Limb (tissue), 2 donors: ENCODE results near the gene SULT1C4.
"Not testable (repeated sequence)": the region's sequence is repeated elsewhere in the genome, so short reads cannot be mapped to it uniquely, and the experiment has no call there.

Experiments
- DNase-seq, 2 donors: peaks; one replicate each; pipeline ENCODE4 v3.0.0-alpha.2; 2016; ENCODE audit errors: extremely low spot score in 2 of 2

The SULT1C4 gene

DNA sequence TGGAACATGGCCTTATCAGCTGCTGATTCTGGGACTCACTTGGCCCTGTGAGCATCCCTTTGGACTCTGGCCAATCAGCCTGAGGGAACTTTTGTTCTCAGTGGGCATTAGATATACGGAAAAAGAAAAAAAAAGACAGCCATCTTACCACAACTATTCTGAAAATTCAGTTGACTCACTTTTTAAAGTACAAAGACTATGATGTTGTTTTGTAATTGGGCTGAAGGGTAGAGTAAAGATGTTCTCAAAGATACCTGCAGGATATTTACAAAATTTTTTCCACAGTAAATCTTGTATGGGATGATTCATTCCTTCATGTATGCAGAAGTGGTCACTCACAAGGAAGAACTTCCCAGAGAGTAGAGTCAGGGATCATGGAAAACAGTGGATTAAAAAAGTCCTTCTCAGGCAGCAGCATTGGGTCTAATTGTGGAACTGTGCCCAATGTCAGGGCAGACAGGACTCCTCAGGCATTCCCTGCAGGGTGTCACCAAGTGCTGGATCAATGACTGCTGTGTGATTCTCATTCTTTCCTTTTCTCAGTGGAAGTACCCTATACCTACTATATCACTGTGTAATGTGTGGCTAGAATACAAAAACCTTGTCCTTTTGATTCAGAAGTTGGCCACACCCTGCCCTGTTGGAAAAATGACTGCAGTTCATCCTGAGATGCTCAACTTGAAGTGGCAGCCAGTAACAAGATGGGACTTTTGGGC is 35.4 kb downstream of the SULT1C4 start:
- DNase-seq: no peak

GRCh38 chr2:108413711-108414095 is 35.9 kb downstream of the SULT1C4 start:
- DNase-seq: no peak

GRCh38 chr2:108414256-108414876 is 36.6 kb downstream of the SULT1C4 start:
- no peak for DNase-seq

DNA sequence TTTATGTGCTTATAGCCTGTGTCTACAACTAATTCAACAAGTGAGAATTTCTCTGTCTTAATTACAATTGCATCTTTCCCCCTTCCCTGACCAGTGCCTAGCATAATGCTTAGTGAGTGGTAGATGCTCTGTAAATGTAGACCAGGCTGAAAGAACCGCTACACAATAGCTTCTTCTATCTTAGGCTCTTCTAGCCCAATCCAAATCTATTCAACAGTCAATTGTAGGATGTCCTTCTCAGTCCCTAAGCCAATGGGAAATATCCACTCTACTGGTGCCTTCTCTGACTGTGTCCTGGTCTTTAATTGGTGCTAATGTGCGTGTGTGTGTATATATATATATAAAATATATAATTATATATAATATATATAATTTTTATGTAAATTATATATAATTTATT is 37.2 kb downstream of the SULT1C4 start:
- no peak for DNase-seq

DNA sequence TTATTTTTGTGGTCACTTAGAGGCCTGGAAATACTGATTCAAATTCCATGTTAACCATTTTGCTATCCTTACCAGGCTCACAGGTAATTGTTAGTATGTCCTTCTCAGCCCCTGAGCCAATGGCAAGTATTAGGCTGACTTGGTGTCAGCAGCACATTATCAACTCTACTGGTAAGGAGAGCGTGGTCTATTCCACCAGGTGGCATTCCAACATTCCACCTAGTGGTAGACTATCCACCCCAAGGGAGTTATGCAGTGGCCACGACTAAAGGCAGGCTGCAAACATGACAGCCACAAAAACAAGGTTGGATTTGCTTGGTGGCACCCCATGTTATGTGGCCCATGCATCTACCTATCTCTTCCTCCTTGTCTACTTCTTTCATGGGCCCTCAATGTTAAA is 39.5 kb downstream of the SULT1C4 start:
- no peak for DNase-seq

GRCh38 chr2:108418416-108418815 is 40.7 kb downstream of the SULT1C4 start:
- no peak for DNase-seq

GRCh38 chr2:108423067-108423466 is 45.3 kb downstream of the SULT1C4 start:
- DNase-seq: no peak

GRCh38 chr2:108423502-108424251 is 45.9 kb downstream of the SULT1C4 start:
- DNase-seq: no peak

DNA sequence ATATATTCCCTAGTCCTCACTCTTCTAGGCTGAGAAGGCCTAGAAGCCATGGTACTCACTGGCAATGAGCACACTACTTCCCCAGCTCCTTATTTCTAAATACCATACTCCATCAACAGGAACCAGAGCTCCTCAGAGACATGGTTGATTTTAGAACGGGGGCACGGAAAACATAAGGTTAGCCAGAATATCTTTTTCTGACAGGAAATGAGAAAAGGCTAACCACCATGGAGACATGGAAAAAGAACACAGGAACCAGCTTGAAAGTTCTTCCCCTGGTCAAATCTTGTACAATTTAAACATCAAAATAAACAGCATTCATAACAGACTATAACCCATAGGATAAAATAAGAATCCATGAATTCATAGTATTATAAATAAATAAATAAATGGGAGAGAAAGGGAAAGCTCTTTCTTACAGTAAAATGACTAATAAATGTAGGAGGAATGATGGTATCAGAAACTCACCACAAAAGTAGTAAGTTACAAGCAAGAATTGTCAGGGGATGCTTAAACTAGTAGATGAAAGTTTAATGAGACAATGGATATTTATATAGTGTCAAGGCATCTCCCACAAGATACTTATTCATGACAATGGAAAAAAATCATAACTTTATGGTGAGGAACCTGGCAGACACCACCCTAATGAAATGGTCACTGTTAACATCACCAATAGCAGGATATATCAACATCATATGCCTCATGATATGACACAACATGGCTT is 50.7 kb downstream of the SULT1C4 start:
- no peak for DNase-seq

DNA sequence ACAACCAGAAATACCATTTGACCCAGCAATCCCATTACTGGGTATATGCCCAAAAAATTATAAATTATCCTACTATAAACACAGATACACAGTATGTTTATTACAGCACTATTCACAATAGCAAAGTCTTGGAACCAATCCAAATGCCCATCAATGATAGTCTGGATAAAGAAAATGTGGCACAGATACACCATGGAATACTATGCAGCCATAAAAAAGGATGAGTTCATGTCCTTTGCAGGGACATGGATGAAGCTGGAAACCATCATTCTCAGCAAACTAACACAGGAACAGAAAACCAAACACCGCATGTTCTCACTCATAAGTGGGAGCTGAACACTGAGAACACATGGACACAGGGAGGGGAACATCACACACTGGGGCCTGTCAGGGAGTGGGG is 57.8 kb downstream of the SULT1C4 start:
- not testable (repeated sequence) for DNase-seq

GRCh38 chr2:108436976-108437375 is 59.2 kb downstream of the SULT1C4 start:
- DNase-seq: no peak
